ENCODE results near the gene SUCO.

SUCO gene

DNA sequence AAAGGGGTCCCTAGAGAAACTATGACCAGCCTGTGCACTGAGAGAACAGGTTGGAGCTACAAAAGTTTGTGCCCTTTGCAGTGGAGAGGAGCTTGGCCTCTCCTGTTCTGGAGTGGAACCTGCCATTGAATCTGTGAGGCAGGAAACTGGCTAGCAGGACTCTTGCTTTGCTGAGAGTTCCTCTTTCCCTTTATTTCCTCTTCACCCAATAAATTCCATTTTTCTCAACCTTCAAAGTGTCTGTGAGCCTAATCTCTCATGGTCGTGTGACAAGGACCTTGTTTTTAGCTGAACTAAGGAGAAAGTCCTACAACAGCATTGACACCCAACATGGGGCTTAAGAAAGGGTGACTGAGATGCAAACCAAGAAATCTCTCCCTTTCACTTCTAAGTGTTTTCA lies 83.2 kb downstream of the SUCO start:
- TF ChIP-seq ZBTB7A (IDR thresholded peaks at IDR 0.05; ENCODE audit: low read depth) (no peak), CREB1 (IDR thresholded peaks at IDR 0.05; ENCODE audit: low read depth) (no peak), YY1 (IDR thresholded peaks at IDR 0.05; ENCODE audit: low read depth) (no peak), TAF1 (IDR thresholded peaks at IDR 0.05; ENCODE audit: low read depth) (no peak), TEAD4 (IDR thresholded peaks at IDR 0.05) (no peak), EP300 (IDR thresholded peaks at IDR 0.05; ENCODE audit: borderline replicate concordance) (no peak), EGR1 (IDR thresholded peaks at IDR 0.05) (no peak)
- TF ChIP-seq, protein P1, sequence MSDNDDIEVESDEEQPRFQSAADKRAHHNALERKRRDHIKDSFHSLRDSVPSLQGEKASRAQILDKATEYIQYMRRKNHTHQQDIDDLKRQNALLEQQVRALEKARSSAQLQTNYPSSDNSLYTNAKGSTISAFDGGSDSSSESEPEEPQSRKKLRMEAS (IDR thresholded peaks at IDR 0.05), result no peak

DNA sequence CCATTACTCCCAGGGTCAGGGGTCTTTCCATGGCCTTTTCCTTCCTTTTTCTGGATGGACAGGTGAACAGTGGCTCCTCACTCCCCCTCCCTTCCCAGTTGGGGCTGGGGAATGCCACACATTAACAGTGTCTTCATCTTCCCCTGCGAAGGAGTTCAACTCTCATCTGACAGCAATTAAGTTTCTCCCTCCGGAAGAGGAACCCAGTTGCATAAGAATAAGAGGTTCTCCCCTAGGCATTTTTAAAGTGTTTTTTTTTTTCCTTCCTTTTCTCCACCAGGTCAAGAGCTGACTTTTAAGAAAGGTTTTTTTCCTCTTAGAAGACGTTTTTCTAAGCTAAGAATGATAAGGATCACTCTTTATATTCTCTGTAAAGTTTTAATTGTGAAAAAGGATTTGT lies 83.7 kb downstream of the SUCO start:
- TF ChIP-seq CEBPB (IDR thresholded peaks at IDR 0.05) (no peak), NFIC (IDR thresholded peaks at IDR 0.05) (no peak), RAD21 (IDR thresholded peaks at IDR 0.05; ENCODE audit: low read depth) (no peak), FOXM1 (IDR thresholded peaks at IDR 0.05; ENCODE audit: borderline replicate concordance, low read depth) (no peak), CREB1 (IDR thresholded peaks at IDR 0.05; ENCODE audit: low read depth) (no peak), EP300 (IDR thresholded peaks at IDR 0.05; ENCODE audit: borderline replicate concordance) (no peak)
- TF ChIP-seq, protein P2, sequence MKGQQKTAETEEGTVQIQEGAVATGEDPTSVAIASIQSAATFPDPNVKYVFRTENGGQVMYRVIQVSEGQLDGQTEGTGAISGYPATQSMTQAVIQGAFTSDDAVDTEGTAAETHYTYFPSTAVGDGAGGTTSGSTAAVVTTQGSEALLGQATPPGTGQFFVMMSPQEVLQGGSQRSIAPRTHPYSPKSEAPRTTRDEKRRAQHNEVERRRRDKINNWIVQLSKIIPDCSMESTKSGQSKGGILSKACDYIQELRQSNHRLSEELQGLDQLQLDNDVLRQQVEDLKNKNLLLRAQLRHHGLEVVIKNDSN (IDR thresholded peaks at IDR 0.05), result no peak
- TF ChIP-seq, protein P1 (IDR thresholded peaks at IDR 0.05), result no peak

DNA sequence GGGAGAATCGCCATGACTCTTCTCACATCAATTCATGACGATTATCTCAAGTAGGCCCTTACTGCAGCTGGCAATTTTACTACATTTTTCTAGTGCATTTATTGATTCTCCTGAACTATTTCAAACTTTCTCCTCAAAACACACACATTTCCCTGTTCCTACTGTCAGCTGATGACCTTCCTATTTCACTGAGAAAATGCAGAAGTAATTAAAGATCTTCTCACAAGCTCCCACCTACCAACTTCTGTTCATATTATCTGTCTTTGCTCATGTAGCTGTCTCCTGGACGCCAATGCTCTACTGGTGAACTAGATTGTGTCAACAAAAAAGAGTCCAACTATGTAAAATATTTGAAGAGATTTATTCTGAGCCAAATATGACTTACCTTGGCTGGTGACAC lies 89.6 kb downstream of the SUCO start:
- TF ChIP-seq, protein P2 (IDR thresholded peaks at IDR 0.05), result no peak
- TF ChIP-seq TEAD4 (IDR thresholded peaks at IDR 0.05), result no peak
- no peak for TF ChIP-seq NFIC (IDR thresholded peaks at IDR 0.05)
- no peak for TF ChIP-seq TAF1 (IDR thresholded peaks at IDR 0.05; ENCODE audit: low read depth)
- TF ChIP-seq RAD21 (IDR thresholded peaks at IDR 0.05; ENCODE audit: low read depth), result no peak
- TF ChIP-seq TCF12 (IDR thresholded peaks at IDR 0.05; ENCODE audit: low read depth), result no peak
- TF ChIP-seq FOXM1 (IDR thresholded peaks at IDR 0.05; ENCODE audit: borderline replicate concordance, low read depth), result no peak
- TF ChIP-seq, protein P1 (IDR thresholded peaks at IDR 0.05), result no peak
- no peak for TF ChIP-seq REST (IDR thresholded peaks at IDR 0.05; ENCODE audit: low read depth)
- no peak for TF ChIP-seq ZBTB7A (IDR thresholded peaks at IDR 0.05; ENCODE audit: low read depth)
- TF ChIP-seq CREB1 (IDR thresholded peaks at IDR 0.05; ENCODE audit: low read depth), result no peak
- TF ChIP-seq CEBPB (IDR thresholded peaks at IDR 0.05), result no peak
- TF ChIP-seq EGR1 (IDR thresholded peaks at IDR 0.05), result no peak
- no peak for TF ChIP-seq EP300 (IDR thresholded peaks at IDR 0.05; ENCODE audit: borderline replicate concordance)
- no peak for TF ChIP-seq YY1 (IDR thresholded peaks at IDR 0.05; ENCODE audit: low read depth)

DNA sequence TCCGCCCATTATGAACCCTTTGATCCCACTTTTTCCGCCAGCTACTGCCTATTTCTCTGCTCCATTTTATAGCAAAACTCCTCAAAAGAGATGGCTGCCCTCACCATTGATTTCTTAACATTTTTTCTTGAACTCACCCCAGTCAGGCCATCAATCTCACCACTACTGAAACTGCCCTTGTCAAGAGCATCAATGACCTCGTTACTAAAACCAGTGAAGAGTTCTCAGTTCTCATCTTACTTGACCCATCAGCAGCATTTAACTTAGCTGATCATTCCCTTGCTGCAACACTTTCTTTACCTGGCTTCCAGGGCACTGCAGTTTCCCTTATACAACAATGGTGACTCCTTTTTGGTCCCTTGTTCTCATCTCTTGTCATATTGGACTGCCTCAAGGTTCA lies 90.8 kb downstream of the SUCO start:
- no peak for TF ChIP-seq FOXM1 (IDR thresholded peaks at IDR 0.05; ENCODE audit: borderline replicate concordance, low read depth)
- no peak for TF ChIP-seq TEAD4 (IDR thresholded peaks at IDR 0.05)
- TF ChIP-seq EP300 (IDR thresholded peaks at IDR 0.05; ENCODE audit: borderline replicate concordance), result no peak
- TF ChIP-seq EGR1 (IDR thresholded peaks at IDR 0.05), result no peak
- no peak for TF ChIP-seq TCF12 (IDR thresholded peaks at IDR 0.05; ENCODE audit: low read depth)
- TF ChIP-seq ZBTB7A (IDR thresholded peaks at IDR 0.05; ENCODE audit: low read depth), result no peak
- no peak for TF ChIP-seq CREB1 (IDR thresholded peaks at IDR 0.05; ENCODE audit: low read depth)
- TF ChIP-seq, protein P1 (IDR thresholded peaks at IDR 0.05), result no peak
- TF ChIP-seq TAF1 (IDR thresholded peaks at IDR 0.05; ENCODE audit: low read depth), result no peak
- no peak for TF ChIP-seq REST (IDR thresholded peaks at IDR 0.05; ENCODE audit: low read depth)
- TF ChIP-seq RAD21 (IDR thresholded peaks at IDR 0.05; ENCODE audit: low read depth), result no peak
- no peak for TF ChIP-seq CEBPB (IDR thresholded peaks at IDR 0.05)
- TF ChIP-seq, protein P2 (IDR thresholded peaks at IDR 0.05), result no peak

DNA sequence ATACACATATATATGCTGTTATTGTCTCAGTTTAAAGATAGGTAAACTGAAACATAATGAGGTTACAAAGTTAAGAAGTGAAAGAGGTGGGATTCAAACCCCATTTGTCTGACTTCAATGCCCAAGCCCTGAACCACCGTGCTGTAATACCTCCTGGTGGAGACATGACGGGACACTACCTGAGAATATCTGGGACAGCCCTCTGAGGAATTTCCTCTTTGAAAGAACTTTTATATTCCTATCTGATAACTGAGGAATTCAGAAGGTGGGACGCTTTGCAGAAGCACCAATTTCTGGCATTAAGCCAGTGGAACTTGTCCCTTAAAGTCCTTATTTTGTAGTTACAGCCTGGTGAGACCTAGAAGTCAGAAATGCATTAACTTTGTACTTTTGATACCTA lies 93.9 kb downstream of the SUCO start:
- TF ChIP-seq RAD21 (IDR thresholded peaks at IDR 0.05; ENCODE audit: low read depth), result no peak
- no peak for TF ChIP-seq NFIC (IDR thresholded peaks at IDR 0.05)
- no peak for TF ChIP-seq YY1 (IDR thresholded peaks at IDR 0.05; ENCODE audit: low read depth)
- TF ChIP-seq TEAD4 (IDR thresholded peaks at IDR 0.05), result no peak
- no peak for TF ChIP-seq ZBTB7A (IDR thresholded peaks at IDR 0.05; ENCODE audit: low read depth)
- TF ChIP-seq EGR1 (IDR thresholded peaks at IDR 0.05), result no peak
- no peak for TF ChIP-seq TAF1 (IDR thresholded peaks at IDR 0.05; ENCODE audit: low read depth)
- TF ChIP-seq, protein P2 (IDR thresholded peaks at IDR 0.05), result no peak
- TF ChIP-seq FOXM1 (IDR thresholded peaks at IDR 0.05; ENCODE audit: borderline replicate concordance, low read depth), result no peak
- TF ChIP-seq CREB1 (IDR thresholded peaks at IDR 0.05; ENCODE audit: low read depth), result no peak
- TF ChIP-seq, protein P1 (IDR thresholded peaks at IDR 0.05), result no peak
- TF ChIP-seq REST (IDR thresholded peaks at IDR 0.05; ENCODE audit: low read depth), result no peak
